ENCODE data around the gene PRKCH.

Gene PRKCH

GRCh38 chr14:61337893-61338292 lies 16.5 kb downstream of the PRKCH start:
- no peak for ATAC-seq
- TF ChIP-seq RARB (CRISPR knock-in tag; IDR thresholded peaks at IDR 0.05) (no peak), ZNF8 (CRISPR knock-in tag; IDR thresholded peaks at IDR 0.05) (no peak), ESRRG (CRISPR knock-in tag; IDR thresholded peaks at IDR 0.05) (no peak), SNAI2 (CRISPR knock-in tag; IDR thresholded peaks at IDR 0.05) (no peak), CSDC2 (CRISPR knock-in tag; IDR thresholded peaks at IDR 0.05) (no peak), PPARA (CRISPR knock-in tag; IDR thresholded peaks at IDR 0.05; ENCODE audit: borderline replicate concordance) (no peak)

- TF ChIP-seq ISL1 (CRISPR knock-in tag; IDR thresholded peaks at IDR 0.05) (no peak), SNAI2 (CRISPR knock-in tag; IDR thresholded peaks at IDR 0.05) (no peak), TCF4 (CRISPR knock-in tag; IDR thresholded peaks at IDR 0.05; ENCODE audit: borderline replicate concordance) (no peak), ZNF565 (CRISPR knock-in tag; conservative IDR thresholded peaks at IDR 0.05; ENCODE audit: low read depth) (no peak)
- no peak for ATAC-seq
These were observed 17.1 kb downstream of the PRKCH start for GRCh38 chr14:61338457-61338856.

- TF ChIP-seq POU6F1 (CRISPR knock-in tag; IDR thresholded peaks at IDR 0.05; ENCODE audit: borderline replicate concordance, low read depth), result no peak
- no peak for TF ChIP-seq OSR1 (CRISPR knock-in tag; IDR thresholded peaks at IDR 0.05)
- no peak for TF ChIP-seq TSHZ2 (CRISPR knock-in tag; IDR thresholded peaks at IDR 0.05)
- TF ChIP-seq ZNF70 (CRISPR knock-in tag; IDR thresholded peaks at IDR 0.05), result no peak
- no peak for TF ChIP-seq RARB (CRISPR knock-in tag; IDR thresholded peaks at IDR 0.05)
- TF ChIP-seq CSRNP3 (CRISPR knock-in tag; IDR thresholded peaks at IDR 0.05), result no peak
- no peak for ATAC-seq
These were observed 20.2 kb downstream of the PRKCH start for GRCh38 chr14:61341275-61342206.

GRCh38 chr14:61342486-61342885 lies 21.1 kb downstream of the PRKCH start:
- TF ChIP-seq OSR1 (CRISPR knock-in tag; IDR thresholded peaks at IDR 0.05) (no peak), ZNF565 (CRISPR knock-in tag; conservative IDR thresholded peaks at IDR 0.05; ENCODE audit: low read depth) (no peak), RARB (CRISPR knock-in tag; IDR thresholded peaks at IDR 0.05) (no peak), TOX (CRISPR knock-in tag; IDR thresholded peaks at IDR 0.05; ENCODE audit: borderline replicate concordance) (no peak), GLIS3 (CRISPR knock-in tag; IDR thresholded peaks at IDR 0.05) (no peak), ZNF70 (CRISPR knock-in tag; IDR thresholded peaks at IDR 0.05) (no peak)
- ATAC-seq, result no peak

GRCh38 chr14:61342932-61343331 lies 21.6 kb downstream of the PRKCH start:
- ATAC-seq, result no peak
- TF ChIP-seq TCF4 (CRISPR knock-in tag; IDR thresholded peaks at IDR 0.05; ENCODE audit: borderline replicate concordance) (no peak), CREB5 (CRISPR knock-in tag; IDR thresholded peaks at IDR 0.05; ENCODE audit: low read depth) (no peak), ZNF565 (CRISPR knock-in tag; conservative IDR thresholded peaks at IDR 0.05; ENCODE audit: low read depth) (no peak), ISL1 (CRISPR knock-in tag; IDR thresholded peaks at IDR 0.05) (no peak), CSRNP3 (CRISPR knock-in tag; IDR thresholded peaks at IDR 0.05) (no peak), BACH2 (CRISPR knock-in tag; IDR thresholded peaks at IDR 0.05; ENCODE audit: borderline replicate concordance) (no peak), ESRRG (CRISPR knock-in tag; IDR thresholded peaks at IDR 0.05) (no peak), TSHZ2 (CRISPR knock-in tag; IDR thresholded peaks at IDR 0.05) (no peak), ZC3H10 (CRISPR knock-in tag; IDR thresholded peaks at IDR 0.05) (no peak), PPARA (CRISPR knock-in tag; IDR thresholded peaks at IDR 0.05; ENCODE audit: borderline replicate concordance) (no peak), RARB (CRISPR knock-in tag; IDR thresholded peaks at IDR 0.05) (no peak), CSDC2 (CRISPR knock-in tag; IDR thresholded peaks at IDR 0.05) (no peak)

Data from SK-N-SH treated with all-trans-retinoic acid at 6 μM for 48 hours (cell line).